ENCODE measurements around the gene PCDHA6.

- TF ChIP-seq CTCF (IDR thresholded peaks at IDR 0.05) (no peak), POLR2A (IDR thresholded peaks at IDR 0.05) (no peak)
Measured at GRCh38 chr5:140791089-140791488, 36.7 kb upstream of the PCDHA6 start.
